WERI-Rb-1 (cell line): Measurements from ENCODE around the gene VGLL1.

Source experiments
- DNase-seq: peaks from one replicate; pipeline ENCODE4 v3.0.0-alpha.2; 2020
- H3K27ac ChIP-seq: fragments of 250-450 bp; sonication (Bioruptor Pico); 2 replicates; pipeline ENCODE4 v1.5.1; 2020; ENCODE audit warnings: mild to moderate bottlenecking, moderate library complexity
- H3K27me3 ChIP-seq: fragments of 250-450 bp; sonication (Bioruptor Pico); 2 replicates; pipeline ENCODE4 v1.5.1; 2021; ENCODE audit warnings: mild to moderate bottlenecking, low read depth, moderate library complexity; ENCODE audit not compliant: insufficient read depth, severe bottlenecking
- H3K36me3 ChIP-seq: fragments of 250-450 bp; sonication (Bioruptor Pico); 2 replicates; pipeline ENCODE4 v1.5.1; 2020; ENCODE audit warnings: mild to moderate bottlenecking, moderate library complexity
- H3K4me3 ChIP-seq: 2 replicates; pipeline ENCODE4 v1.5.1; 2011; ENCODE audit warnings: low read depth, mild to moderate bottlenecking, control low read depth, low read length
- H3K9me3 ChIP-seq: fragments of 250-450 bp; sonication (Bioruptor Pico); 2 replicates; pipeline ENCODE4 v1.5.1; 2021; ENCODE audit warnings: mild to moderate bottlenecking, moderate library complexity; ENCODE audit not compliant: severe bottlenecking
- TF ChIP-seq, protein P1 (sequence below): IDR thresholded peaks from 2 replicates; pipeline ENCODE4 v1.5.1; 2011; ENCODE audit warnings: low read depth, mild to moderate bottlenecking, control low read depth, inconsistent platforms, low read length

VGLL1 gene

DNA sequence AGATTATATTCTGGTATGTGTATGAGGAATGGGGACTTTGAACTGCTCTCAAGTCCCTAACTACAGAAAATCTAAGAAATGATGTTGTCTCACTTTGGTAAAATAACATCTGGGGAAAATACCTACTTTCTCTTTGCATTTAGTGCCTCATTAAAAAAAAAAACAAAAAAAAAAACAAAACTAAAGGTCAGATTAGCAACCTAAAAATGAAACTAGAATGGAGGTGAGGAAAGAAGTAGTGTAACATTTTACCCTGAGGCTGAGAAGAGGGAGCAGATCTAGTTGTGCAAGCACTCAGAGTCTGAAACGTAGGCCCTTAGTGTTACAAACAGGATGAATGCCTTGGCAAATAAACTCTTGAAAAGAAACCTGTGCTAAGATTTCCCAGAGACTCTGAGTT, 56.0 kb downstream of the VGLL1 start:
- Histone ChIP-seq H3K36me3 (no peaks in the 10 kb centered on the region), H3K27ac (no peak overlapping the region), H3K9me3 (no peaks in the 10 kb centered on the region), H3K4me3 (no peak overlapping the region), H3K27me3 (peaks cover 36% of the 10 kb centered on the region)
- DNase-seq: no peak
- TF ChIP-seq, protein P1, sequence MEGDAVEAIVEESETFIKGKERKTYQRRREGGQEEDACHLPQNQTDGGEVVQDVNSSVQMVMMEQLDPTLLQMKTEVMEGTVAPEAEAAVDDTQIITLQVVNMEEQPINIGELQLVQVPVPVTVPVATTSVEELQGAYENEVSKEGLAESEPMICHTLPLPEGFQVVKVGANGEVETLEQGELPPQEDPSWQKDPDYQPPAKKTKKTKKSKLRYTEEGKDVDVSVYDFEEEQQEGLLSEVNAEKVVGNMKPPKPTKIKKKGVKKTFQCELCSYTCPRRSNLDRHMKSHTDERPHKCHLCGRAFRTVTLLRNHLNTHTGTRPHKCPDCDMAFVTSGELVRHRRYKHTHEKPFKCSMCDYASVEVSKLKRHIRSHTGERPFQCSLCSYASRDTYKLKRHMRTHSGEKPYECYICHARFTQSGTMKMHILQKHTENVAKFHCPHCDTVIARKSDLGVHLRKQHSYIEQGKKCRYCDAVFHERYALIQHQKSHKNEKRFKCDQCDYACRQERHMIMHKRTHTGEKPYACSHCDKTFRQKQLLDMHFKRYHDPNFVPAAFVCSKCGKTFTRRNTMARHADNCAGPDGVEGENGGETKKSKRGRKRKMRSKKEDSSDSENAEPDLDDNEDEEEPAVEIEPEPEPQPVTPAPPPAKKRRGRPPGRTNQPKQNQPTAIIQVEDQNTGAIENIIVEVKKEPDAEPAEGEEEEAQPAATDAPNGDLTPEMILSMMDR: no peak

DNA sequence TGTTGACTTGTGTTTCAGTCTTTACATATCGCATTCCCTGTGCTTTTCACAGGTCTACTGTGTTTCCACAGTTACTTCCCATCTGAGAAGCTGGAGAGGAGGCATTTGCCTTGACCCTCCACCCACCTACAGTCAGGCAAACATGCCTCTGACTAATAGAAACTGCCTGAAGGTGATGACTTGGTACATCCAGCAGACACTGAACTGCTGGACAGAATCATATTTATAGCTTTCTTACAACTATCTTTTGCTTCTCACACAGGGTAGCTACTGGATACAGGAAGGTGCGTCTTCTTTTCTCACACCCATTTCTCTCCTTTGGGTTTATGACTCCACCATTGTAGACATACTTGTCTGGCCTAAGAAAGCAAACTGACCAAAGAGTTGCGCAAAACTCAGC, 58.0 kb downstream of the VGLL1 start:
- Histone ChIP-seq H3K4me3 (no peak overlapping the region), H3K27ac (no peak overlapping the region), H3K36me3 (no peaks in the 10 kb centered on the region), H3K27me3 (peaks cover 39% of the 10 kb centered on the region), H3K9me3 (no peaks in the 10 kb centered on the region)
- TF ChIP-seq, protein P1: no peak
- DNase-seq: no peak

DNA sequence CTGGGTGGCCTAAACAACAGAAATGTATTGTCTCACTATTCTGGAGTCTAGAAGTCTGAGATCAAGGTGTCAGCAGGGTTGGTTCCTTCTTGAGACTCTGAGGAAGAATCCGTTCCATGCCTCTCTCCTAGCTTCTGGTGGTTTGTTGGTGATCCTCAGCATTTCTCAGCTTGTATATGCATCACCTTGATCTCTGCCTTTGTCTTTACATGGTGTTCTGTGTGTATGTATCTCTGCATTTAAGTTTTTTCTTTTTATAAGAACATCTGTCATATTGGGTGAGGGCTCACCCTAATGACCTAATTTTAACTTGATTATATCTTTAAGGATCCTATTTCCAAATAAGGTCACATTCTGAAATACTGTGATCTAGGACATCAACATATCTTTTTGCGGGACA, 65.3 kb downstream of the VGLL1 start:
- Histone ChIP-seq H3K36me3 (no peaks in the 10 kb centered on the region), H3K27ac (no peak overlapping the region), H3K4me3 (no peak overlapping the region), H3K27me3 (peaks cover 18% of the 10 kb centered on the region), H3K9me3 (no peaks in the 10 kb centered on the region)
- no peak for DNase-seq
- TF ChIP-seq, protein P1: no peak

DNA sequence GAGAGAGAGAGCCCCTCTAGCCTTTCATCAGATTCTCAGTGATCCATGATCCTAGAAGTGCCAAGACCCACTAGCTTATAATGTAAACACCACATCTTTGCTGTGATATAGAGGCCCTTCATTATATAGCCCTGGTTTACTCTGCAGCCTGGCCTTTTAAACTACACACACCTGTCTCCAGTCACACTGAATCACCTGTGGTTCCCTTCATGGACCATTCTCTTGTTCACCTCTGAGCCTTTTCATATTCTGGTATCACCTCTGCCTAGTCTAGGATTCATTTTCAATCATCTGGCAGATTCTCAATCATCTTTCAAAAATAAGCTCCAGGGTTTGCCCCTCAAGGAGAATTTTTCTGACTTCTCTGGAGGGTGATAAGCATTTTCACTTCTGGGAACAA, 65.9 kb downstream of the VGLL1 start:
- TF ChIP-seq, protein P1: no peak
- Histone ChIP-seq H3K27me3 (peaks cover 16% of the 10 kb centered on the region), H3K9me3 (no peaks in the 10 kb centered on the region), H3K36me3 (no peaks in the 10 kb centered on the region), H3K27ac (no peak overlapping the region), H3K4me3 (no peak overlapping the region)
- no peak for DNase-seq

DNA sequence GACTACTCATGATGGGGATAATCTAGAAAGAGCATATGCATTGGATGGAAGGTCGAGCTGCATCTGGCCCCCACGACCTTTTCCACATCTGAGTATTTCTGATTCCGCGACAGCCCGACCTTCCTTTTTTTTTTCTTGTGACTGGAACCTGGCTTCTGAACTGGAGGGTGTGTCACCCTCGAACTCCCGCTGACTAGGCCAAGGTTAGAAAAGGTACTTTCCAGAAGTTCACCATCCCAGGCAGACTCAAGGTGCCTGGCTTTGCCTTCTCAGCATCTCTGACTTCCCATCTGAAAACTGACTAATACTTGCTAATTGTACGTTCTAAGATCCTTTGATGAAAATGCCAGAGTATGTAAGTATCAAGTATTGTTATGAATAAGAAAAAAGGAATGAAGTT, 66.6 kb downstream of the VGLL1 start:
- H3K4me3 ChIP-seq: no peak overlapping the region
- no peaks in the 10 kb centered on the region for H3K36me3 ChIP-seq
- no peaks in the 10 kb centered on the region for H3K9me3 ChIP-seq
- H3K27ac ChIP-seq: no peak overlapping the region
- H3K27me3 ChIP-seq: peaks cover 11% of the 10 kb centered on the region
- no peak for DNase-seq
- TF ChIP-seq, protein P1: no peak

DNA sequence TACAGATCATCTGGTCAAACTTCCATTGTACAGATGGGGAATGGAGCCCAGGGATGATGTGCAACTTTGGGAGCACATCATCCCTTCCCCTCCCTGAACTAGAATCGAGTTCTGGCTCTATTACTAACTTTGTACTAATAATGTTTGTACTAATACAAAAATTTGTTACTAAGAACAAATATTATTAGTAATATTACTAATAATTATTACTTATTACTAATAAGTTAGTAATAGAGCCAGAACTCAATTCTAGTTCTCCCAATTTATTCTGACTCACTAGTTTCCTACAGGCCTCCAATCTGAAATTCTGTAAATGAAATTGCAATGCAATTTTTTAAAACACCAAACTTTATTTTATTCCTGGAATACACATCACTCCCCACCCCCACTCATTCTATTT, 68.0 kb downstream of the VGLL1 start:
- TF ChIP-seq, protein P1: no peak
- DNase-seq: no peak
- no peaks in the 10 kb centered on the region for H3K36me3 ChIP-seq
- peaks cover 6% of the 10 kb centered on the region for H3K27me3 ChIP-seq
- H3K27ac ChIP-seq: no peak overlapping the region
- H3K9me3 ChIP-seq: no peaks in the 10 kb centered on the region
- H3K4me3 ChIP-seq: no peak overlapping the region
